ENCODE results near the gene VCL. TPM values are rescaled to one million over a fixed set of nuclear protein-coding genes. Genes with fewer than 3 reads are reported as not detected.

VCL gene
- total RNA-seq, 1 experiment from 2014 or later, result 92.2 TPM

DNA sequence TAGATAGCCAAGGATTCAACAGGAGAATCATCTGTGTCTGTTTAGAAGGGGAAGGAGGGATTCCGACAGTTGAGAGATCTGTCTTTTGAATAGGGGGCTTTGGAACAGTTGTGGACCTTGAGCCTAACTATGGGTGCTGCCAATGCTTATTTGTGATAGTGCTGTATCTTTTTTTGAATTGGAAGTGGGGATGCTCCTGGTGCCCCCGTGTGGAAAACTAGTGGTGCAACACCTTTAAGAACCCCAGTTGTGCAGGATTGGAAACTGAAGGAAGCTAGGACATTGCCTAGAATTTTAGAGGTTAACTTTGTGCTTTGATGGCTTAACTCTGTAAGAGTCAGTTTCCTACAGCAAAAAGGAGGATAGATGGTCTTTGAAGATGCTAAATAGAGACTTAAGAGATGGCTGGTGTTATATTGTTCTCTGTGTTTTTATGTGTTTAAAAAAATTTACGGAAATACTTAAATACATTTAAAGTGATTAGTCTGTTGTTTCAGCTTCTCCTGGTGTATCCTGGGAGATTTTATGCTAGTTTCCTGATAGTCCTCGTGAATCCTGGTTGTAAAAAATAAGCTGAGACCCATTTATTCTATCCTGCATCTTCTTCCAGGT is 83.4 kb downstream of the VCL start:
- CTCF ChIA-PET, result interaction anchor here (0.5 to 1.3 kb wide), 13 partner anchors 10 to 202 kb away, joined by 3 to 14 read pairs (median 3); partner anchors contain the start of gene VCL

GRCh38 chr10:74081941-74082718 is 84.2 kb downstream of the VCL start:
- H3K36me3 ChIP-seq (ENCODE audit: control insufficient read depth, insufficient read depth, low read length), result no peaks in the 10 kb centered on the region
- ChIA-PET POLR2A (no interaction called here), CTCF (interaction anchor here (0.8 to 1.3 kb wide), 12 partner anchors 9 to 203 kb away, joined by 3 to 14 read pairs (median 3); partner anchors contain the start of gene VCL)
- H3K27me3 ChIP-seq (replicated peaks; ENCODE audit: control insufficient read depth, insufficient read depth, low read length), result no peaks in the 10 kb centered on the region
- peaks cover 30% of the 10 kb centered on the region for H3K36me3 Mint-ChIP-seq (ENCODE audit: insufficient read depth, unreplicated experiment)
- H3K4me1 ChIP-seq, result peaks cover 19% of the 10 kb centered on the region
- H3K9me3 ChIP-seq, result no peaks in the 10 kb centered on the region
- peaks cover 6% of the 10 kb centered on the region for H3K4me1 Mint-ChIP-seq (ENCODE audit: low read depth, unreplicated experiment)
- DNase-seq, result no peak
- H3K9me3 Mint-ChIP-seq (ENCODE audit: unreplicated experiment), result no peaks in the 10 kb centered on the region
- TF ChIP-seq, protein P1, sequence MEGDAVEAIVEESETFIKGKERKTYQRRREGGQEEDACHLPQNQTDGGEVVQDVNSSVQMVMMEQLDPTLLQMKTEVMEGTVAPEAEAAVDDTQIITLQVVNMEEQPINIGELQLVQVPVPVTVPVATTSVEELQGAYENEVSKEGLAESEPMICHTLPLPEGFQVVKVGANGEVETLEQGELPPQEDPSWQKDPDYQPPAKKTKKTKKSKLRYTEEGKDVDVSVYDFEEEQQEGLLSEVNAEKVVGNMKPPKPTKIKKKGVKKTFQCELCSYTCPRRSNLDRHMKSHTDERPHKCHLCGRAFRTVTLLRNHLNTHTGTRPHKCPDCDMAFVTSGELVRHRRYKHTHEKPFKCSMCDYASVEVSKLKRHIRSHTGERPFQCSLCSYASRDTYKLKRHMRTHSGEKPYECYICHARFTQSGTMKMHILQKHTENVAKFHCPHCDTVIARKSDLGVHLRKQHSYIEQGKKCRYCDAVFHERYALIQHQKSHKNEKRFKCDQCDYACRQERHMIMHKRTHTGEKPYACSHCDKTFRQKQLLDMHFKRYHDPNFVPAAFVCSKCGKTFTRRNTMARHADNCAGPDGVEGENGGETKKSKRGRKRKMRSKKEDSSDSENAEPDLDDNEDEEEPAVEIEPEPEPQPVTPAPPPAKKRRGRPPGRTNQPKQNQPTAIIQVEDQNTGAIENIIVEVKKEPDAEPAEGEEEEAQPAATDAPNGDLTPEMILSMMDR (IDR thresholded peaks at IDR 0.05; ENCODE audit: insufficient read depth in 1 of 2, low read depth in 1 of 2, low read length in 1 of 2, severe bottlenecking in 1 of 2, unreplicated experiment in 1 of 2), result no peak
- intact Hi-C loops (cut with micrococcal nuclease; ENCODE audit: unreplicated experiment), result loop anchor here (1.0 to 5.0 kb wide), 2 partner anchors 85 to 196 kb away; partner anchors contain the start of gene VCL
- H3K27me3 Mint-ChIP-seq (ENCODE audit: insufficient read depth, unreplicated experiment), result no peaks in the 10 kb centered on the region
- no peak overlapping the region for H3K27ac Mint-ChIP-seq (ENCODE audit: unreplicated experiment)
- no peak overlapping the region for H3K4me3 ChIP-seq (ENCODE audit: low read depth, low read length)
- no TSS peak for BruUV-seq (replicated peaks)
- no peak overlapping the region for H3K4me3 Mint-ChIP-seq (ENCODE audit: unreplicated experiment)

More for the DNA sequence above, 83.4 kb downstream of the VCL start:
- H3K27me3 ChIP-seq (replicated peaks; ENCODE audit: control insufficient read depth, insufficient read depth, low read length), result no peaks in the 10 kb centered on the region
- no peak overlapping the region for H3K4me3 Mint-ChIP-seq (ENCODE audit: unreplicated experiment)
- TF ChIP-seq, protein P1 (IDR thresholded peaks at IDR 0.05; ENCODE audit: insufficient read depth in 1 of 2, low read depth in 1 of 2, low read length in 1 of 2, severe bottlenecking in 1 of 2, unreplicated experiment in 1 of 2), result peak; percentile 76 to 77
- no peaks in the 10 kb centered on the region for H3K9me3 Mint-ChIP-seq (ENCODE audit: unreplicated experiment)
- peaks cover 6% of the 10 kb centered on the region for H3K4me1 Mint-ChIP-seq (ENCODE audit: low read depth, unreplicated experiment)
- no peaks in the 10 kb centered on the region for H3K36me3 ChIP-seq (ENCODE audit: control insufficient read depth, insufficient read depth, low read length)
- no peak overlapping the region for H3K27ac Mint-ChIP-seq (ENCODE audit: unreplicated experiment)
- no peaks in the 10 kb centered on the region for H3K27me3 Mint-ChIP-seq (ENCODE audit: insufficient read depth, unreplicated experiment)
- no peak overlapping the region for H3K4me3 ChIP-seq (ENCODE audit: low read depth, low read length)
- intact Hi-C loops (cut with micrococcal nuclease; ENCODE audit: unreplicated experiment), result loop anchor here (1.0 to 5.0 kb wide), 2 partner anchors 84 to 195 kb away; partner anchors contain the start of gene VCL
- no peaks in the 10 kb centered on the region for H3K9me3 ChIP-seq
- peaks cover 33% of the 10 kb centered on the region for H3K36me3 Mint-ChIP-seq (ENCODE audit: insufficient read depth, unreplicated experiment)
- no TSS peak for BruUV-seq (replicated peaks)
- DNase-seq, result peak; percentile 53 to 58
- POLR2A ChIA-PET, result no interaction called here
- H3K4me1 ChIP-seq, result peaks cover 19% of the 10 kb centered on the region

DNA sequence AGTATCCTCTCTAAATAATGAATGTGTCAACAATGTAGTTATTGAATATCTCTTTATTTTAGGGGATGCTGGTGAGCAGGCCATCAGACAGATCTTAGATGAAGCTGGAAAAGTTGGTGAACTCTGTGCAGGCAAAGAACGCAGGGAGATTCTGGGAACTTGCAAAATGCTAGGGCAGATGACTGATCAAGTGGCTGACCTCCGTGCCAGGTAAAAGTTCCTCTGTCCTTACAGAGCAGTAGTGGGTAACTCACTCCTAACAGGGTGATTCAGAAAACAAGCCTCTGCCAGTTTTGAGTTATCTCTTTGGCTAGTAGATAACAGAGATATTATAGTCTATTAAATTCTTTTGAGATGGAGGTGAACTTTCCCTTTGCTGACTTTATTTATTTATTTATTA is 85.4 kb downstream of the VCL start:
- intact Hi-C loops (cut with micrococcal nuclease; ENCODE audit: unreplicated experiment), result loop anchor here (5.0 kb wide), 1 partner anchor 86 kb away; the partner anchor contains the start of gene VCL
- ChIA-PET CTCF (interaction anchor here (1.3 kb wide), 1 partner anchor 197 kb away, joined by 3 read pairs; no protein-coding TSS in a partner anchor), POLR2A (no interaction called here)
- Histone ChIP-seq H3K4me1 (peaks cover 10% of the 10 kb centered on the region), H3K36me3 (ENCODE audit: control insufficient read depth, insufficient read depth, low read length) (no peaks in the 10 kb centered on the region), H3K9me3 (no peaks in the 10 kb centered on the region), H3K4me3 (ENCODE audit: low read depth, low read length) (no peak overlapping the region), H3K27me3 (replicated peaks; ENCODE audit: control insufficient read depth, insufficient read depth, low read length) (no peaks in the 10 kb centered on the region)
- Mint-ChIP-seq H3K27ac (ENCODE audit: unreplicated experiment) (no peak overlapping the region), H3K4me1 (ENCODE audit: low read depth, unreplicated experiment) (peaks cover 6% of the 10 kb centered on the region), H3K4me3 (ENCODE audit: unreplicated experiment) (no peak overlapping the region), H3K9me3 (ENCODE audit: unreplicated experiment) (no peaks in the 10 kb centered on the region), H3K36me3 (ENCODE audit: insufficient read depth, unreplicated experiment) (peaks cover 30% of the 10 kb centered on the region), H3K27me3 (ENCODE audit: insufficient read depth, unreplicated experiment) (no peaks in the 10 kb centered on the region)
- TF ChIP-seq, protein P1 (IDR thresholded peaks at IDR 0.05; ENCODE audit: insufficient read depth in 1 of 2, low read depth in 1 of 2, low read length in 1 of 2, severe bottlenecking in 1 of 2, unreplicated experiment in 1 of 2), result no peak
- no TSS peak for BruUV-seq (replicated peaks)
- no peak for DNase-seq
